HG03354 (cell line): ENCODE measurements around the gene B4GALT3.
A peak's percentile ranks its signal among the peaks of the same experiment; 100 is the strongest.

Experiments
- ATAC-seq: cut with Tn5 transposase; IDR thresholded peaks from one replicate; pipeline ENCODE4 v1.9.1; 2021; ENCODE audit warnings: mild to moderate bottlenecking; ENCODE audit not compliant: unreplicated experiment, poor library complexity, severe bottlenecking

The B4GALT3 gene

GRCh38 chr1:161165742-161166668, 11.3 kb downstream of the B4GALT3 start, which contains the start of gene PPOX:
Gene PPOX (plus strand): TSS chr1:161166426. CDS start chr1:161166848, 422 bp downstream.
- peak; percentile 95 for ATAC-seq

- no peak for ATAC-seq
Observed at GRCh38 chr1:161164901-161165610, 12.3 kb downstream of the B4GALT3 start.

GRCh38 chr1:161163793-161164192, 13.5 kb downstream of the B4GALT3 start:
- no peak for ATAC-seq

- ATAC-seq = no peak
Observed at GRCh38 chr1:161162806-161163205, 14.5 kb downstream of the B4GALT3 start.

- no peak for ATAC-seq
Observed at GRCh38 chr1:161162052-161162451, 15.3 kb downstream of the B4GALT3 start.

GRCh38 chr1:161161652-161162051, 15.7 kb downstream of the B4GALT3 start:
- no peak for ATAC-seq

- ATAC-seq = no peak
Observed at GRCh38 chr1:161160671-161161145, 16.6 kb downstream of the B4GALT3 start.

- ATAC-seq = no peak
Observed at GRCh38 chr1:161159913-161160243, 17.4 kb downstream of the B4GALT3 start.

GRCh38 chr1:161159087-161159912, 18.0 kb downstream of the B4GALT3 start, which contains the start of gene USP21:
Gene USP21 (plus strand): TSS chr1:161159500. CDS start chr1:161160641, 1,141 bp downstream.
- ATAC-seq = peak; percentile 88

- ATAC-seq = no peak
Observed at GRCh38 chr1:161158316-161159010, 18.8 kb downstream of the B4GALT3 start.

GRCh38 chr1:161157867-161158266, 19.4 kb downstream of the B4GALT3 start:
- ATAC-seq = no peak

- peak; percentile 91 for ATAC-seq
Observed at GRCh38 chr1:161153682-161154337, 23.5 kb downstream of the B4GALT3 start, which contains the start of gene UFC1. Gene UFC1 (plus strand): TSS chr1:161153978. CDS start chr1:161153998, 20 bp downstream.

GRCh38 chr1:161153176-161153575, 24.1 kb downstream of the B4GALT3 start:
- peak; percentile 19 for ATAC-seq

GRCh38 chr1:161145832-161146231, 31.5 kb downstream of the B4GALT3 start:
- ATAC-seq = no peak

- no peak for ATAC-seq
Observed at GRCh38 chr1:161140755-161141400, 36.4 kb downstream of the B4GALT3 start.

GRCh38 chr1:161139766-161140165, 37.5 kb downstream of the B4GALT3 start:
- no peak for ATAC-seq

GRCh38 chr1:161138431-161138830, 38.9 kb downstream of the B4GALT3 start:
- ATAC-seq = no peak

- ATAC-seq = no peak
Observed at GRCh38 chr1:161137881-161138280, 39.4 kb downstream of the B4GALT3 start.
